Measurements from ENCODE around the gene LYRM1.
"Not testable (repeated sequence)": the region's sequence is repeated elsewhere in the genome, so short reads cannot be mapped to it uniquely, and the experiment has no call there.

LYRM1 gene

DNA sequence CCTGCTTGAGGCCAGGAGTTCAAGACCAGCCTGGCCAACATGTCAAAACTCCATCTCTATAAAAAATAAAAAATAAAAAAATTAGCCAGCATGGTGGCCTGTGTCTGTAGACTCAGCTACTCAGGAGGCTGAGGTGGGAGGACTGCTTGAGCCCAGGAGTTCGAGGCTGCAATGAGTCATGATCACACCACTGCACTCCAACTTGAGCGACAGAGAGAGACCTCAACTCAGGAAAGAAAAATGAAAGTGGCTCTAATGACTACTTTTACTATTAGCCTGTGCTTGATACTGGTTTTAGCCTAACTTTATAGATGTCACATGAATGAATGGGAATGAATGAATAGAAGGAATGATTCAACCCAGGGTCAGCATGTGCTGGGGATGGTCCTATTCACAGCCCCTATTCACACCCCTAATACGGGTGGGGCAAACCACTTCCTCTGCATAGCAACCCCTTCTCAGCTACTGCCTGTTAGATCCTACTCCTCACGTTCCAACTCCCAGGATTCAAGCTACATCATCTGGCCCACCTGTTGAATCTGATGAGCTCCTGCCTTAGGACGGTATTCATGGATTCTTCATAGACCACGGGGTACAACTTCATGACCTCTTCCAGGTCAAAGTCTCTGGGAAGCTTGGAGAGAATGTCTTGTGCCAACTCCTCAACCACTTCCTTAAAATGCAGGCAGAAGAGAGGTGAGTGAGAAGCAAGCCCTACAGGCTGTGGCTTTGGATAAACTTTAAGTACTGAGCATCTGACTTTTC lies 40.5 kb downstream of the LYRM1 start:
- H3K36me3 ChIP-seq (ENCODE audit: control insufficient read depth in 1 of 2, insufficient read depth in 2 of 2, low read length in 2 of 2), result no peaks in the 10 kb centered on the region
- no peaks in the 10 kb centered on the region for H3K4me1 ChIP-seq (ENCODE audit: control insufficient read depth in 1 of 2, insufficient read depth in 2 of 2, low read length in 2 of 2)
- H3K27me3 ChIP-seq (ENCODE audit: low read depth, low read length), result no peaks in the 10 kb centered on the region
- H3K27ac ChIP-seq (ENCODE audit: low read length), result no peak overlapping the region
- no peaks in the 10 kb centered on the region for H3K9me3 ChIP-seq (ENCODE audit: control insufficient read depth in 1 of 2, low read length in 2 of 2)
- no peak overlapping the region for H3K4me3 ChIP-seq (ENCODE audit: low read depth in 1 of 2, low read length in 2 of 2)

GRCh38 chr16:20941636-20941926 lies 41.0 kb downstream of the LYRM1 start:
- Histone ChIP-seq H3K27ac (ENCODE audit: low read length) (no peak overlapping the region), H3K4me1 (ENCODE audit: control insufficient read depth in 1 of 2, insufficient read depth in 2 of 2, low read length in 2 of 2) (no peaks in the 10 kb centered on the region), H3K36me3 (ENCODE audit: control insufficient read depth in 1 of 2, insufficient read depth in 2 of 2, low read length in 2 of 2) (no peaks in the 10 kb centered on the region)

DNA sequence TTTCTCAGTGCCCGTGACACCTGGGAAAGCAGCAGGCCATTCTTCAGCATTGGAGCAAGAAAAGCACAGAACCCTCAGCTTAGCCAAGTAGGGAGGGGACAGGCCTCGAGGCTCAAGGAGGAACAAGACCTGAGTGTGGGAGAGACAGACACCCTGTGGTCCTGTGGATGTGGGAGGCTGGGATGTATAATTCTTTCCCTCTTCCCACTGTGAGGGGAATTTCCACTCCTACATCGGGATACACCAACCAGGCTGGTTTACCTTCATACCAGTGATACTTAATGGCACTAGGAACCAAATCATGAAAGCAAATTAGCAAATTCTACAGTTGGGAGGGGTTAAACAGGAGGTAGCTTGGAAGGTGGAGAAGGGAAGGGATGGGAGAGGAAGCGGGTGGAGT lies 41.7 kb downstream of the LYRM1 start:
- Histone ChIP-seq H3K27ac (ENCODE audit: low read length) (no peak overlapping the region), H3K36me3 (ENCODE audit: control insufficient read depth in 1 of 2, insufficient read depth in 2 of 2, low read length in 2 of 2) (no peaks in the 10 kb centered on the region), H3K4me1 (ENCODE audit: control insufficient read depth in 1 of 2, insufficient read depth in 2 of 2, low read length in 2 of 2) (no peaks in the 10 kb centered on the region), H3K9me3 (ENCODE audit: control insufficient read depth in 1 of 2, low read length in 2 of 2) (no peaks in the 10 kb centered on the region), H3K27me3 (ENCODE audit: low read depth, low read length) (no peaks in the 10 kb centered on the region), H3K4me3 (ENCODE audit: low read depth in 1 of 2, low read length in 2 of 2) (no peak overlapping the region)

More at GRCh38 chr16:20941636-20941926, 41.0 kb downstream of the LYRM1 start:
- Histone ChIP-seq H3K27me3 (ENCODE audit: low read depth, low read length) (no peaks in the 10 kb centered on the region), H3K9me3 (ENCODE audit: control insufficient read depth in 1 of 2, low read length in 2 of 2) (no peaks in the 10 kb centered on the region), H3K4me3 (ENCODE audit: low read depth in 1 of 2, low read length in 2 of 2) (no peak overlapping the region)

GRCh38 chr16:20944861-20945574 lies 44.4 kb downstream of the LYRM1 start:
- Histone ChIP-seq H3K27me3 (ENCODE audit: low read depth, low read length) (no peaks in the 10 kb centered on the region), H3K9me3 (ENCODE audit: control insufficient read depth in 1 of 2, low read length in 2 of 2) (no peaks in the 10 kb centered on the region), H3K4me3 (ENCODE audit: low read depth in 1 of 2, low read length in 2 of 2) (no peak overlapping the region), H3K36me3 (ENCODE audit: control insufficient read depth in 1 of 2, insufficient read depth in 2 of 2, low read length in 2 of 2) (no peaks in the 10 kb centered on the region), H3K27ac (ENCODE audit: low read length) (no peak overlapping the region), H3K4me1 (ENCODE audit: control insufficient read depth in 1 of 2, insufficient read depth in 2 of 2, low read length in 2 of 2) (no peaks in the 10 kb centered on the region)

DNA sequence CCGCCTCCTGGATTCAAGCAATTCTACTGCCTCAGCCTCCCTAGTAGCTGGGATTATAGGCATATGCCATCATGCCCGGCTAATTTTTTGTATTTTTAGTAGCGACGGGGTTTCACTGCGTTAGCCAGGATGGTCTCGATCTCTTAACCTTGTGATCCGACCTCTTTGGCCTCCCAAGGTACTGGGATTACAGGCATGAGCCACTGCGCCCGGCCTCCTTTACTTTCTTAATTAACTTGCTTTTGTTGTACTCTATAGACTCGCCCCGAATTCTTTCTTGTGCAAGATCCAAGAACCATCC lies 45.0 kb downstream of the LYRM1 start:
- H3K27me3 ChIP-seq (ENCODE audit: low read depth, low read length); H3K9me3 ChIP-seq (ENCODE audit: control insufficient read depth in 1 of 2, low read length in 2 of 2); H3K27ac ChIP-seq (ENCODE audit: low read length): not testable (repeated sequence)

GRCh38 chr16:20946015-20946629 lies 45.6 kb downstream of the LYRM1 start:
- no peaks in the 10 kb centered on the region for H3K27me3 ChIP-seq (ENCODE audit: low read depth, low read length)
- H3K4me1 ChIP-seq (ENCODE audit: control insufficient read depth in 1 of 2, insufficient read depth in 2 of 2, low read length in 2 of 2), result no peaks in the 10 kb centered on the region
- no peaks in the 10 kb centered on the region for H3K9me3 ChIP-seq (ENCODE audit: control insufficient read depth in 1 of 2, low read length in 2 of 2)
- no peaks in the 10 kb centered on the region for H3K36me3 ChIP-seq (ENCODE audit: control insufficient read depth in 1 of 2, insufficient read depth in 2 of 2, low read length in 2 of 2)
- H3K27ac ChIP-seq (ENCODE audit: low read length), result no peak overlapping the region
- H3K4me3 ChIP-seq (ENCODE audit: low read depth in 1 of 2, low read length in 2 of 2), result no peak overlapping the region

More for the DNA sequence above, 45.0 kb downstream of the LYRM1 start:
- H3K36me3 ChIP-seq (ENCODE audit: control insufficient read depth in 1 of 2, insufficient read depth in 2 of 2, low read length in 2 of 2); H3K4me3 ChIP-seq (ENCODE audit: low read depth in 1 of 2, low read length in 2 of 2); H3K4me1 ChIP-seq (ENCODE audit: control insufficient read depth in 1 of 2, insufficient read depth in 2 of 2, low read length in 2 of 2): not testable (repeated sequence)

DNA sequence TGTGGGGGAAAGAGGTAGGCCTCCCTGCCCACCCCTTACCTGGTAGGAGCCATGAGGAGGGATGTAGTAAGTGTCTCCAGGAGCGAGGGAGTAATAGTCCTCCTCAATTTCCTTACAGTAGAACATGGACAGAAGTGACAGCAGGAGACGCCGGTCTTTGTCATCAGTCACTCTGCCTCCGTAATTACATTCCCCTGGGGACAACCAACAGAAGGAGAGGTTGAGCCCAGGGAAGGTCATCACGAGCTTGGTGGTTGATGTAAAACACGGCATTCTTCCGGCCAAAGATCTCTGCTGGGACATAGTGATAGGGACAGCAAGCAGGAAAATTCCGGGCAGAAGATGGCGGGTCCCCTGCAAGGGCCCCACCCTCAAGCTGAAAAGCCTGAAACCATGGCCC lies 47.9 kb downstream of the LYRM1 start:
- Histone ChIP-seq H3K9me3 (ENCODE audit: control insufficient read depth in 1 of 2, low read length in 2 of 2) (no peaks in the 10 kb centered on the region), H3K4me1 (ENCODE audit: control insufficient read depth in 1 of 2, insufficient read depth in 2 of 2, low read length in 2 of 2) (no peaks in the 10 kb centered on the region), H3K4me3 (ENCODE audit: low read depth in 1 of 2, low read length in 2 of 2) (no peak overlapping the region), H3K36me3 (ENCODE audit: control insufficient read depth in 1 of 2, insufficient read depth in 2 of 2, low read length in 2 of 2) (no peaks in the 10 kb centered on the region), H3K27me3 (ENCODE audit: low read depth, low read length) (no peaks in the 10 kb centered on the region), H3K27ac (ENCODE audit: low read length) (no peak overlapping the region)

- Histone ChIP-seq H3K27me3 (ENCODE audit: low read depth, low read length) (no peaks in the 10 kb centered on the region), H3K27ac (ENCODE audit: low read length) (no peak overlapping the region), H3K9me3 (ENCODE audit: control insufficient read depth in 1 of 2, low read length in 2 of 2) (no peaks in the 10 kb centered on the region), H3K36me3 (ENCODE audit: control insufficient read depth in 1 of 2, insufficient read depth in 2 of 2, low read length in 2 of 2) (no peaks in the 10 kb centered on the region), H3K4me3 (ENCODE audit: low read depth in 1 of 2, low read length in 2 of 2) (no peak overlapping the region), H3K4me1 (ENCODE audit: control insufficient read depth in 1 of 2, insufficient read depth in 2 of 2, low read length in 2 of 2) (no peaks in the 10 kb centered on the region)
These were observed 49.1 kb downstream of the LYRM1 start for GRCh38 chr16:20949660-20950059.

DNA sequence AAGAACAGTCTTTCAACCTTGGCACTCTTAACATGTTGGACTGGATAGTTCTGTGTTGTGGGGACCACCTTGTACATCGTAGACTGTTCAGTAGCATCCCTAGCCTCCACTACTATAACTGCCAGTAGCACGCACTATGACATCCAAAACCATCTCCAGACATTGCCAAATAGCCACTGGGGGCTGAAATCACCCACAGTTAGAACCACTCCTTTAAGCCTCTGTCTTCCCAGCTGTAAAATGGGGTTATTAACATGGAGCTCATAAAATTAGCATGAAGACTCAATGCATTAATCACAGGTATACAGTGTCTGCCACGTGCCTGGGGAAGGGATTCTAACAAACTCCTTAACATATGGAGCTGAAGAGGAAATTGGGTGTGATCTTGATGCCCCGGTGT lies 49.7 kb downstream of the LYRM1 start:
- H3K4me3 ChIP-seq (ENCODE audit: low read depth in 1 of 2, low read length in 2 of 2), result no peak overlapping the region
- H3K9me3 ChIP-seq (ENCODE audit: control insufficient read depth in 1 of 2, low read length in 2 of 2), result no peaks in the 10 kb centered on the region
- H3K27ac ChIP-seq (ENCODE audit: low read length), result no peak overlapping the region

DNA sequence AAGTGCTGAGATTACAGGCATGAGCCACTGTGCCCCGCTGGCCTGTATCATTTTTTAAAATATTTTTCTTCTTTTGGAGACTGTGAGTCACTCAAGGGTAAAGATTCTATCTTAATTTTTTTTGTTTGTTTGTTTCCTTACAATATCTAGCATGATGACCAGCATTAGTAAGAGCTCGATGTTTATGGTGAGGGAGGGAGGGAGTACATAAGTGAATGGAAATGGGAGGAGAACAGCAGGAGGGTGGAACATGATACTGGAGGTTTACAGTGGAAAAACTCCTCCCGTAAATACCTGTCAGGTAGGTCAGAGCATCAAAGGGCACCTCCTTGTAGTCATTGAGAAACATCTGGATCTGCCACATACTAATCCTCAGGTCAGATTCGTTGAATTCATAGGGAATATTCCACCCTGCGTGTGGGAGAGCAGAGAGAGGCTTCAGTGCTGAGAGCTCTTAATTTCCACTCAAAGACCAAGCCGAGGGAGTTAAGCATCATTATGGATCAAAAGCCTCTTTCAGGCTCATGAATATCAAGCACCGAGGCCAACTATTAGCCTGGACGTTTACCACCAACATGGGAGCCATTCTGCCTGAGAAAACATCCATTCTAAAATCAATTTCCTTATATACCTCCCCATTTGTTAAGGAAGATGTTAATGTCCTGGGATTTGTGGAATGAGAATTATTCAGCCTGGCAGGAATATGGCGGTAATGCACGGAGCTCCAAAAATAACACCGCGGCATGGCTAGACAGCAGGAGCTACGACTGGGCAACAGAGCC lies 51.8 kb downstream of the LYRM1 start:
- no peaks in the 10 kb centered on the region for H3K4me1 ChIP-seq (ENCODE audit: control insufficient read depth in 1 of 2, insufficient read depth in 2 of 2, low read length in 2 of 2)
- H3K36me3 ChIP-seq (ENCODE audit: control insufficient read depth in 1 of 2, insufficient read depth in 2 of 2, low read length in 2 of 2), result no peaks in the 10 kb centered on the region
- no peak overlapping the region for H3K4me3 ChIP-seq (ENCODE audit: low read depth in 1 of 2, low read length in 2 of 2)
- no peaks in the 10 kb centered on the region for H3K27me3 ChIP-seq (ENCODE audit: low read depth, low read length)
- no peak overlapping the region for H3K27ac ChIP-seq (ENCODE audit: low read length)
- H3K9me3 ChIP-seq (ENCODE audit: control insufficient read depth in 1 of 2, low read length in 2 of 2), result no peaks in the 10 kb centered on the region

More for the DNA sequence above, 49.7 kb downstream of the LYRM1 start:
- H3K36me3 ChIP-seq (ENCODE audit: control insufficient read depth in 1 of 2, insufficient read depth in 2 of 2, low read length in 2 of 2), result no peaks in the 10 kb centered on the region
- H3K27me3 ChIP-seq (ENCODE audit: low read depth, low read length), result no peaks in the 10 kb centered on the region
- no peaks in the 10 kb centered on the region for H3K4me1 ChIP-seq (ENCODE audit: control insufficient read depth in 1 of 2, insufficient read depth in 2 of 2, low read length in 2 of 2)

GRCh38 chr16:20954574-20954973 lies 54.0 kb downstream of the LYRM1 start:
- Histone ChIP-seq H3K4me3 (ENCODE audit: low read depth in 1 of 2, low read length in 2 of 2) (no peak overlapping the region), H3K9me3 (ENCODE audit: control insufficient read depth in 1 of 2, low read length in 2 of 2) (no peaks in the 10 kb centered on the region), H3K27me3 (ENCODE audit: low read depth, low read length) (no peaks in the 10 kb centered on the region)

More at GRCh38 chr16:20954574-20954973, 54.0 kb downstream of the LYRM1 start:
- Histone ChIP-seq H3K27ac (ENCODE audit: low read length) (no peak overlapping the region), H3K4me1 (ENCODE audit: control insufficient read depth in 1 of 2, insufficient read depth in 2 of 2, low read length in 2 of 2) (no peaks in the 10 kb centered on the region), H3K36me3 (ENCODE audit: control insufficient read depth in 1 of 2, insufficient read depth in 2 of 2, low read length in 2 of 2) (no peaks in the 10 kb centered on the region)
